Neural crest cell (in vitro differentiated cells): ENCODE measurements around the gene SYNCRIP. TPM values are rescaled to one million over a fixed set of nuclear protein-coding genes. Genes with fewer than 3 reads are reported as not detected.
"Not testable (repeated sequence)": the region's sequence is repeated elsewhere in the genome, so short reads cannot be mapped to it uniquely, and the experiment has no call there.

ENCODE experiments used
- DNase-seq: peaks from one replicate; pipeline ENCODE4 v3.0.0; 2021; ENCODE audit warnings: low read depth, mixed read lengths, low spot score
- H3K27ac Mint-ChIP-seq: one replicate; pipeline ENCODE4 v1.8.0; 2021; ENCODE audit warnings: mild to moderate bottlenecking, mixed read lengths; ENCODE audit not compliant: unreplicated experiment
- H3K27me3 Mint-ChIP-seq: 2 replicates; pipeline ENCODE4 v1.8.0; 2021; ENCODE audit warnings: low read depth, mild to moderate bottlenecking, mixed read lengths
- H3K36me3 Mint-ChIP-seq: 2 replicates; pipeline ENCODE4 v1.8.0; 2021; ENCODE audit warnings: low read depth, mild to moderate bottlenecking, mixed read lengths
- H3K4me1 Mint-ChIP-seq: 2 replicates; pipeline ENCODE4 v1.8.0; 2021; ENCODE audit warnings: mixed read lengths
- H3K4me3 Mint-ChIP-seq: one replicate; pipeline ENCODE4 v1.8.0; 2021; ENCODE audit warnings: mild to moderate bottlenecking, mixed read lengths
- H3K9me3 Mint-ChIP-seq: 2 replicates; pipeline ENCODE4 v1.8.0; 2021; ENCODE audit warnings: mixed read lengths
- CTCF ChIP-seq: fragments of 200-600 bp; sonication (generic); conservative IDR thresholded peaks from 2 replicates; pipeline ENCODE4 v1.5.0; 2021; ENCODE audit warnings: antibody characterized with exemption, mild to moderate bottlenecking
- total RNA-seq: library from RNA; stranded (reverse); gene quantifications from 2 replicates; pipeline ENCODE4 v1.2.1, GENCODE V29; 2021

The SYNCRIP gene
- total RNA-seq, 1 donor from 2014 or later, result 146 TPM

GRCh38 chr6:85565736-85566135 is 77.0 kb downstream of the SYNCRIP start:
- Mint-ChIP-seq H3K9me3 (peaks cover 2% of the 10 kb centered on the region), H3K4me1 (no peaks in the 10 kb centered on the region), H3K36me3 (peaks cover 17% of the 10 kb centered on the region)

DNA sequence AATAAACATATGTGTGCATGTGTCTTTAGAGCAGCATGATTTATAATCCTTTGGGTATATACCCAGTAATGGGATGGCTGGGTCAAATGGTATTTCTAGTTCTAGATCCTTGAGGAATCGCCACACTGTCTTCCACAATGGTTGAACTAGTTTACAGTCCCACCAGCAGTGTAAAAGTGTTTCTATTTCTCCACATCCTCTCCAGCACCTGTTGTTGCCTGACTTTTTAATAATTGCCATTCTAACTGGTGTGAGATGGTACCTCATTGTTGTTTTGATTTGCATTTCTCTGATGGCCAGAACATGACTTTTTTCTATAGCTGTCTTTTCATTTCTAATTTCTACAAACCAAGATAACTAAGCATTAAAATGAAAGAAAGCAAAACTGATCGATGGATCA is 78.5 kb downstream of the SYNCRIP start:
- H3K4me3 Mint-ChIP-seq, H3K27me3 Mint-ChIP-seq, H3K27ac Mint-ChIP-seq, H3K9me3 Mint-ChIP-seq, H3K4me1 Mint-ChIP-seq, DNase-seq: not testable (repeated sequence)
- H3K36me3 Mint-ChIP-seq, result peaks cover 12% of the 10 kb centered on the region

More at GRCh38 chr6:85565736-85566135, 77.0 kb downstream of the SYNCRIP start:
- no peak for DNase-seq
- Mint-ChIP-seq H3K27ac (no peak overlapping the region), H3K27me3 (no peaks in the 10 kb centered on the region), H3K4me3 (no peak overlapping the region)
- TF ChIP-seq CTCF, result no peak

Other genes starting within 250 kb of the SYNCRIP start
- 0.28 and 0.43 TPM in 2 replicates for gene NT5E, start 192.8 kb downstream of the SYNCRIP start, total RNA-seq
- gene SNX14, start 49.0 kb downstream of the SYNCRIP start, total RNA-seq, result 54.1 and 56.4 TPM in 2 replicates